Astrocyte of the cerebellum (primary cell): ENCODE results near the gene CEP126.
"Not testable (repeated sequence)": the region's sequence is repeated elsewhere in the genome, so short reads cannot be mapped to it uniquely, and the experiment has no call there.

Experiments
- DNase-seq: peaks from one replicate; pipeline ENCODE4 v3.0.0-alpha.2; 2011; ENCODE audit warnings: low read depth
- H3K4me3 ChIP-seq: 2 replicates; pipeline ENCODE4 v1.5.1; 2011; ENCODE audit warnings: mild to moderate bottlenecking, low read depth, low read length, moderate library complexity
- in situ Hi-C: cut with HindIII; loops from 2 replicates; pipeline ENCODE4 v1.10.0; 2017; ENCODE audit warnings: low sequenced_read_pairs
- TF ChIP-seq, protein P1 (sequence below): IDR thresholded peaks from 2 replicates; pipeline ENCODE4 v1.5.1; 2012; ENCODE audit warnings: low read length, low read depth, moderate library complexity, mild to moderate bottlenecking; ENCODE audit errors: missing control alignments

Gene CEP126

DNA sequence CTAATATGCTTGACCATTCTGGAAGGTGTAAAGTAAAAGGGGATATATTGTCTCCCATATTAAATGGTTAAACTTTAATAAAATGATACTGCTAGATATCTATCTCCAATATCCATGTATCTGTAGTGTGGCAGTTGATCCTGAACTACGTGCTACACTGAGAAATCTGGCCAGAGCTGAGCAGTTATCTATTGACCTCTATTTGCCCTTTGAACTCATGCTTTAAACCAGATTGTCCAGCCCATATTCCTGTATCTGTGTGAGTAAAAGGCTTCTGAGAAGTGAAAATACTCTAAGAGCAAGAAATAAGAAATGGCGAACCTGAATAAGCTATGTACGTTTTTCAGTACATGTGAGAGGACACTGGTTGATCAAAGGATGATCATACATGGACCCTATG is 40.5 kb downstream of the CEP126 start:
- in situ Hi-C loops, result no loop called here
- H3K4me3 ChIP-seq, result no peak overlapping the region
- no peak for DNase-seq
- TF ChIP-seq, protein P1, sequence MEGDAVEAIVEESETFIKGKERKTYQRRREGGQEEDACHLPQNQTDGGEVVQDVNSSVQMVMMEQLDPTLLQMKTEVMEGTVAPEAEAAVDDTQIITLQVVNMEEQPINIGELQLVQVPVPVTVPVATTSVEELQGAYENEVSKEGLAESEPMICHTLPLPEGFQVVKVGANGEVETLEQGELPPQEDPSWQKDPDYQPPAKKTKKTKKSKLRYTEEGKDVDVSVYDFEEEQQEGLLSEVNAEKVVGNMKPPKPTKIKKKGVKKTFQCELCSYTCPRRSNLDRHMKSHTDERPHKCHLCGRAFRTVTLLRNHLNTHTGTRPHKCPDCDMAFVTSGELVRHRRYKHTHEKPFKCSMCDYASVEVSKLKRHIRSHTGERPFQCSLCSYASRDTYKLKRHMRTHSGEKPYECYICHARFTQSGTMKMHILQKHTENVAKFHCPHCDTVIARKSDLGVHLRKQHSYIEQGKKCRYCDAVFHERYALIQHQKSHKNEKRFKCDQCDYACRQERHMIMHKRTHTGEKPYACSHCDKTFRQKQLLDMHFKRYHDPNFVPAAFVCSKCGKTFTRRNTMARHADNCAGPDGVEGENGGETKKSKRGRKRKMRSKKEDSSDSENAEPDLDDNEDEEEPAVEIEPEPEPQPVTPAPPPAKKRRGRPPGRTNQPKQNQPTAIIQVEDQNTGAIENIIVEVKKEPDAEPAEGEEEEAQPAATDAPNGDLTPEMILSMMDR, result no peak

DNA sequence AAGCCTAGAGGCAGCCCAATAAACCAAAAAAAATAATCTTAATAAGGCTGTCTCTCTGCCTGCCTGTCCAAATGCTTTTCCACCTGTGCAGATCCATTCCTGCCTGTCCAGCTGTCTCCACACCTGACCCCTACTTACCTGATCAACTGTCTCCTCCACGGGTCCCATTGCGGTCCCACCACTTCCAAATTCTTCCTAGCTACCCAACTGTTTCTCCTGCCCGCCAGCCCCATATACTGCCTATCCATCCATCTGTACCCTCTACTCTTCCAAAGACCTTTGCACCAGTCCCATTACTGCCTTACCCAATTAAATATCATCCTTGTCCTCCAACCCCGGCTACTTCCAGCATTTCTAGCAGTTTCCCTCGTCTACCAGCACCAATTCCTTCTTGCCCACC is 40.9 kb downstream of the CEP126 start:
- TF ChIP-seq, protein P1, result no peak
- in situ Hi-C loops, result no loop called here
- no peak overlapping the region for H3K4me3 ChIP-seq
- DNase-seq, result no peak

DNA sequence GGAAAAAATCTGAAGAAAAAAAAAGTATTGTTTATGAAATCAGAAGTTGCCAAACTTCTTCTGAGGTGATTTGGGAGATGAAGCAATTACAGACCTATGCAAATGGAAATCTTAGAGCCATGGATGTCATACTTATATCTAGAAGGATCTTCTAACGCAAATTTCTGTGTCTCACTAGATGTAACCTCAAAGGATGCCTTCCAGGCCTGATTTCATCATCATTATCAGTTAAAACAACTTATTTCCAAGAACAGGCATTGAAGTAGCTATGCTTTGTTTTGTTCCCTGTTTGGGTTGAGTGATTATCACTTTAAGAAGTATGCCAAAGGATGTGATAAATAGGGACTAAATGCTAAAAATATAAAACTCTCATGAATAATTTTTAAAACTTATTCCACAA is 45.4 kb downstream of the CEP126 start:
- no peak for DNase-seq
- in situ Hi-C loops, result no loop called here
- TF ChIP-seq, protein P1, result no peak
- H3K4me3 ChIP-seq, result no peak overlapping the region

DNA sequence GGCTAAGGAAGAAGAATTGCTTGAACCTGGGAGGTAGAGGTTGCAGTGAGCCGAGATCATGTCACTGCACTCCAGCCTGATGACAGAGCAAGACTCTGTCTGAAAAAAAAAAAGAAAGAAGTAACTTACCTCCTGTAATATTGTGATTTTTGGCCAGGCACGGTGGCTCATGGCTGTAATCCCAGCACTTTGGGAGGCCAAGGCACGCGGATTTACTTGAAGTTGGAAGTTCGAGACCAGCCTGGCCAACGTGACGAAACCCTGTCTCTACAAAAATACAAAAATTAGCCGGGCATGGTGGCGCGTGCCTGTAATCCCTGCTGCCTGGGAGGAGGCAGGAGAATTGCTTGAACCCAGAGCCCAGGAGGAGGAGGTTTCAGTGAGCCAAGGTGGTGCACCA is 49.4 kb downstream of the CEP126 start:
- in situ Hi-C loops, H3K4me3 ChIP-seq, DNase-seq: not testable (repeated sequence)

DNA sequence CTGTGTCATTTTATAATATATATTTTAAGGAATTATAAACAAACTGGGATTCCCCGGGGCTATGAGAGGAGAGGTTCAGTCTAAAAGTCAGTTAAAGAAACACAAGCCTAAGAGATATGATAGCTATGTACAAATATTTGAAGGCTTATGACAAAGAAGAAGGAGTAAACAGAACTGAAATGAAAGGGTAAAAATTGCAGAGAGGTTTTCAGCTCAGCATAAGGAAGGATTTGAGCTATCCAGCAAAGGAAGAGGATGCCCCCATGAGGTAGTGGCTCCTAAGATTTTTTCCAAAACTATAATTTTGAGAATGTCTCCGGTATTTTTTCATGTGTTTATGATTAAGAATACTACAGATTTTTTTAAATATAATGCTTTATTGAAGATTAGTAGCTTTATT is 59.4 kb downstream of the CEP126 start:
- in situ Hi-C loops, result no loop called here
- no peak for DNase-seq
- TF ChIP-seq, protein P1, result no peak
- no peak overlapping the region for H3K4me3 ChIP-seq

DNA sequence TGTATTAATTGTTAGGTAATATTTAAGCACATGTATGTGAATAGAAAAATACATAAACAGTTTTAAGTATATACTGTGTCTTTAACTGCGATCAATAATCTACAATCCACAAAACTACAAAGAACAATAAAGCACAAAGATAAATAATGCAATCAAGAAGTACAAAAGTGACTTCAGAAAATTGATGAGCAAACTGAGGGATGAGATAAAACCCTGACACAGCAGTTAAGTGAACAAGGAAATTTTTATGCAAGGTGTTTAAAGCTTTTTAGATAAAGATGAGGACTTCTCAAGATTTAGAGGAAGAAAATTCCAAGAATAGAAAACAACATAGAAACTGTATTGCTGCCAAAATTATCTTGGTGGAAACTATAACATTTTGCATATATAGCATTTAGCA is 60.0 kb downstream of the CEP126 start:
- in situ Hi-C loops, result no loop called here
- DNase-seq, result no peak
- TF ChIP-seq, protein P1, result no peak
- no peak overlapping the region for H3K4me3 ChIP-seq

DNA sequence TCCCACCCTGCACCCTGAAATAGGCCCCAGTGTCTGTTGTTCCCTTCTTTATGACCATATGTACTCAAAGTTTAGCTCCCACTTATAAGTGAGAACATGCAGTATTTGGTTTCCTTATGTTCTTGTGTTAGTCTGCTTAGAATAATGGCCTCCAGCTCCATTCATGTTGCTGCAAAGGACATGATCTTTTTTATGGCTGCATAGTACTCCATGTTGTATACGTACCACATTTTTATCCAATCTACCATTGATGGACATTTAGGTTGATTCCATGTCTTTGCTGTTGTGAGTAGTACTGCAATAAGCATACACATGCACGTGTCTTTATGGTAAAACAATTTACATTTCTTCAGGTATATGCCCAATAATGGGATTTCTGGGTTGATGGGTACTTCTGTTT is 60.9 kb downstream of the CEP126 start:
- TF ChIP-seq, protein P1, result no peak
- no peak for DNase-seq
- in situ Hi-C loops, result no loop called here
- H3K4me3 ChIP-seq, result no peak overlapping the region
